Caco-2 (cell line): ENCODE measurements around the gene ANKRD7. TPM values are rescaled to one million over a fixed set of nuclear protein-coding genes. Genes with fewer than 3 reads are reported as not detected.
A peak's percentile ranks its signal among the peaks of the same experiment; 100 is the strongest.

Experiments
- Bru-seq: library from RNA; stranded (reverse); fragments of 400-500 nt; gene quantifications from one replicate; lab custom pipeline; 2021; lab: Mats Ljungman, UMichigan
- BruChase-seq, 2 experiments: library from RNA; stranded (reverse); fragments of 400-500 nt; gene quantifications; one replicate each; lab custom pipeline; 2021; lab: Mats Ljungman, UMichigan
- BruUV-seq: library from RNA; stranded (reverse); fragments of 400-500 nt; replicated peaks from 2 replicates; lab custom pipeline; 2021; lab: Mats Ljungman, UMichigan
- CTCF ChIA-PET: fragments of 300-600 bp; sonication (Branson Sonifier 250); formaldehyde crosslinking; loops from one replicate; lab custom pipeline; 2022; ENCODE audit warnings: antibody characterized with exemption; lab: Charles Lee
- POLR2A ChIA-PET: fragments of 300-600 bp; sonication (Branson Sonifier 250); formaldehyde crosslinking; loops from one replicate; lab custom pipeline; 2022; ENCODE audit warnings: antibody characterized with exemption; lab: Charles Lee
- DNase-seq, 2 experiments: peaks; one replicate each; pipeline versions ENCODE4 v3.0.0 to v3.0.0-alpha.2; 2020 to 2022
- H3K27me3 ChIP-seq: replicated peaks from 2 replicates; pipeline ENCODE4 v1.6.0; 2011; ENCODE audit warnings: low read length; ENCODE audit not compliant: control insufficient read depth, insufficient read depth
- H3K36me3 ChIP-seq: 2 replicates; pipeline ENCODE4 v1.5.1; 2011; ENCODE audit warnings: low read length; ENCODE audit not compliant: control insufficient read depth, insufficient read depth
- H3K4me1 ChIP-seq: fragments of 250-450 bp; sonication (Bioruptor Pico); 2 replicates; pipeline ENCODE4 v1.5.1; 2020; ENCODE audit warnings: mild to moderate bottlenecking
- H3K4me3 ChIP-seq: 2 replicates; pipeline ENCODE4 v1.5.1; 2011; ENCODE audit warnings: low read depth, mild to moderate bottlenecking, control low read depth, low read length
- H3K9me3 ChIP-seq: fragments of 250-450 bp; sonication (Bioruptor Pico); 2 replicates; pipeline ENCODE4 v1.5.1; 2020; ENCODE audit warnings: mild to moderate bottlenecking, moderate library complexity
- H3K27ac Mint-ChIP-seq: one replicate; pipeline ENCODE4 v1.8.0; 2022; ENCODE audit warnings: mixed read lengths; ENCODE audit not compliant: unreplicated experiment
- H3K27me3 Mint-ChIP-seq: one replicate; pipeline ENCODE4 v1.8.0; 2022; ENCODE audit warnings: mixed read lengths; ENCODE audit not compliant: insufficient read depth, unreplicated experiment
- H3K36me3 Mint-ChIP-seq: one replicate; pipeline ENCODE4 v1.8.0; 2022; ENCODE audit warnings: mild to moderate bottlenecking, mixed read lengths; ENCODE audit not compliant: insufficient read depth, unreplicated experiment
- H3K4me1 Mint-ChIP-seq: one replicate; pipeline ENCODE4 v1.8.0; 2022; ENCODE audit warnings: low read depth, mixed read lengths; ENCODE audit not compliant: unreplicated experiment
- H3K4me3 Mint-ChIP-seq: one replicate; pipeline ENCODE4 v1.8.0; 2022; ENCODE audit warnings: mild to moderate bottlenecking, moderate library complexity, mixed read lengths; ENCODE audit not compliant: unreplicated experiment
- H3K9me3 Mint-ChIP-seq: one replicate; pipeline ENCODE4 v1.8.0; 2022; ENCODE audit warnings: mixed read lengths; ENCODE audit not compliant: unreplicated experiment
- intact Hi-C: fragments of 100-400 bp; cut with micrococcal nuclease; formaldehyde crosslinking; loops from one replicate; pipeline ENCODE4 v1.10.0; 2022; ENCODE audit not compliant: unreplicated experiment
- long read RNA-seq: library from polyadenylated mRNA; stranded (forward); transcript quantifications from one replicate; pipeline ENCODE4 v2.0.0, GENCODE V29; 2022
- total RNA-seq: library from RNA; stranded (reverse); gene quantifications from 2 replicates; pipeline ENCODE4 v1.2.3, GENCODE V29; 2022
- TF ChIP-seq, protein P1 (sequence below), 2 experiments: fragments of 200-600 bp in 1 of 2; IDR thresholded peaks; 1 replicate in 1 of 2; 2 replicates in 1 of 2; pipeline versions ENCODE4 v1.5.1 to v1.8.0; 2011 to 2022; ENCODE audit warnings: antibody characterized with exemption in 1 of 2, control low read depth in 1 of 2, inconsistent platforms in 1 of 2, low read depth in 1 of 2, low read length in 1 of 2, mild to moderate bottlenecking in 1 of 2, moderate library complexity in 1 of 2; ENCODE audit not compliant: insufficient read depth in 1 of 2, severe bottlenecking in 1 of 2, unreplicated experiment in 1 of 2

Gene ANKRD7
- not detected in 2 replicates for total RNA-seq
- percentile 5 among the genes with signal in this experiment for Bru-seq, nascent RNA
- percentile 13 among the genes with signal in this experiment for BruChase-seq, experiment 1, labeled RNA remaining after a 2-hour chase
- BruChase-seq, experiment 2, labeled RNA remaining after a 6-hour chase = percentile 9 among the genes with signal in this experiment
- long read RNA-seq = 0 reads

DNA sequence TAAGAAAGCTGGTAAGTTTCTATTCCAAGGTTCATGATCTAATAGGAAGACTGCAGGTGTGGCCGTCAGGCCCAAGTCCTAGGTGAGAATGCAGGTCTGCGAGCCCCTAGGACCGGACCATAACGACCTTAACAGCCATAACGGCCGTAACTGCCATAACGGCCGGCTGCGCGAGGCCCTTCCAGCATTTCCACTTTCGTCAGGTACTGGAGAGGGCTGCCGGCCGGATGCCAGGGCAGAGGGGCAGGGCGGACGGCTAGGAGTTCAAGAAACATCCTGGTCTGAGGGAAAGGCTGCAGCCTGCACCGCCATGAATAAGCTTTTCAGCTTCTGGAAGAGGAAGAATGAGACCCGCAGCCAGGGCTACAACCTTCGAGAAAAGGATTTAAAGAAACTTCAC is at the start of gene ANKRD7:
ANKRD7 (plus strand) TSS at position 184 of the 400 bp plus-strand sequence; CDS start at position 311, 127 bp downstream.
- no peak within 1 kb of the TSS for H3K27ac Mint-ChIP-seq
- no peaks in the 10 kb centered on the region for H3K9me3 ChIP-seq
- intact Hi-C loops = no loop called here
- no peaks in the 10 kb centered on the region for H3K9me3 Mint-ChIP-seq
- H3K4me3 Mint-ChIP-seq = no peak within 1 kb of the TSS
- POLR2A ChIA-PET = no interaction called here
- peaks cover 4% of the 10 kb centered on the region for H3K27me3 Mint-ChIP-seq
- H3K27me3 ChIP-seq = no peaks in the 10 kb centered on the region
- TF ChIP-seq, protein P1, sequence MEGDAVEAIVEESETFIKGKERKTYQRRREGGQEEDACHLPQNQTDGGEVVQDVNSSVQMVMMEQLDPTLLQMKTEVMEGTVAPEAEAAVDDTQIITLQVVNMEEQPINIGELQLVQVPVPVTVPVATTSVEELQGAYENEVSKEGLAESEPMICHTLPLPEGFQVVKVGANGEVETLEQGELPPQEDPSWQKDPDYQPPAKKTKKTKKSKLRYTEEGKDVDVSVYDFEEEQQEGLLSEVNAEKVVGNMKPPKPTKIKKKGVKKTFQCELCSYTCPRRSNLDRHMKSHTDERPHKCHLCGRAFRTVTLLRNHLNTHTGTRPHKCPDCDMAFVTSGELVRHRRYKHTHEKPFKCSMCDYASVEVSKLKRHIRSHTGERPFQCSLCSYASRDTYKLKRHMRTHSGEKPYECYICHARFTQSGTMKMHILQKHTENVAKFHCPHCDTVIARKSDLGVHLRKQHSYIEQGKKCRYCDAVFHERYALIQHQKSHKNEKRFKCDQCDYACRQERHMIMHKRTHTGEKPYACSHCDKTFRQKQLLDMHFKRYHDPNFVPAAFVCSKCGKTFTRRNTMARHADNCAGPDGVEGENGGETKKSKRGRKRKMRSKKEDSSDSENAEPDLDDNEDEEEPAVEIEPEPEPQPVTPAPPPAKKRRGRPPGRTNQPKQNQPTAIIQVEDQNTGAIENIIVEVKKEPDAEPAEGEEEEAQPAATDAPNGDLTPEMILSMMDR (IDR thresholded peaks at IDR 0.05; ENCODE audit: insufficient read depth in 1 of 2, low read depth in 1 of 2, low read length in 1 of 2, severe bottlenecking in 1 of 2, unreplicated experiment in 1 of 2) = no peak
- no peak for DNase-seq
- H3K4me1 Mint-ChIP-seq = no peaks in the 10 kb centered on the region
- no peak within 1 kb of the TSS for H3K4me3 ChIP-seq
- H3K36me3 Mint-ChIP-seq = no peaks in the 10 kb centered on the region
- CTCF ChIA-PET = no interaction called here
- no peaks in the 10 kb centered on the region for H3K36me3 ChIP-seq
- BruUV-seq = no TSS peak
- H3K4me1 ChIP-seq = no peaks in the 10 kb centered on the region

DNA sequence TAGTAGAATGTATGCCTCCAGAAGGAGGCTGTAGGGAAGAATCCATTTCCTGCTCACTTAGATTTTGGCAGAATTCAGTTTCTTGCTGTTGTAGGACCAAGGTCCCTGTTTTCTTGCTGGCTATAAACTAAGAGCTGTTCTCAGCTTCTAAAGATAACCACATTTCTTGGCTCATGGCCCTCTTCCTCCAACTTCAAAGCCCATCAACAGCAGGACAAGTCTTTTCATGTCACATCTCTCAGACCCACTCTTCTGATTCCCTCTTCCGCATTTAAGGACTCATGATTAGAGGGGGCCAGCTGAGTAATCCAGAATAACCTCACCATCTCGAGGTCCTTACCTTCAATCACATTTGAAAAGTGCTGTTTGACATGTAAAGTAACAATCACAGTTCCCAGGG is 48.8 kb upstream of the ANKRD7 start:
- Mint-ChIP-seq H3K4me1 (no peaks in the 10 kb centered on the region), H3K27ac (no peak overlapping the region), H3K36me3 (no peaks in the 10 kb centered on the region), H3K27me3 (peaks cover 8% of the 10 kb centered on the region), H3K9me3 (no peaks in the 10 kb centered on the region), H3K4me3 (no peak overlapping the region)
- intact Hi-C loops = no loop called here
- no peaks in the 10 kb centered on the region for H3K9me3 ChIP-seq
- H3K27me3 ChIP-seq = no peaks in the 10 kb centered on the region
- no peaks in the 10 kb centered on the region for H3K36me3 ChIP-seq
- POLR2A ChIA-PET = no interaction called here
- DNase-seq = no peak
- H3K4me3 ChIP-seq = no peak overlapping the region
- TF ChIP-seq, protein P1 (IDR thresholded peaks at IDR 0.05; ENCODE audit: insufficient read depth in 1 of 2, low read depth in 1 of 2, low read length in 1 of 2, severe bottlenecking in 1 of 2, unreplicated experiment in 1 of 2) = no peak
- no TSS peak for BruUV-seq
- no peaks in the 10 kb centered on the region for H3K4me1 ChIP-seq
- CTCF ChIA-PET = no interaction called here

- H3K36me3 Mint-ChIP-seq = peaks cover 8% of the 10 kb centered on the region
Measured at GRCh38 chr7:118179191-118179590, 45.3 kb upstream of the ANKRD7 start.

More at GRCh38 chr7:118179191-118179590, 45.3 kb upstream of the ANKRD7 start:
- intact Hi-C loops = no loop called here
- no TSS peak for BruUV-seq
- Mint-ChIP-seq H3K4me1 (no peaks in the 10 kb centered on the region), H3K27ac (no peak overlapping the region), H3K27me3 (peaks cover 6% of the 10 kb centered on the region), H3K9me3 (no peaks in the 10 kb centered on the region), H3K4me3 (no peak overlapping the region)
- Histone ChIP-seq H3K4me3 (no peak overlapping the region), H3K4me1 (peaks cover 8% of the 10 kb centered on the region; the same call in 1 of the 2 replicates), H3K9me3 (no peaks in the 10 kb centered on the region), H3K36me3 (no peaks in the 10 kb centered on the region), H3K27me3 (no peaks in the 10 kb centered on the region)
- CTCF ChIA-PET = no interaction called here
- no peak for DNase-seq
- TF ChIP-seq, protein P1 (IDR thresholded peaks at IDR 0.05; ENCODE audit: insufficient read depth in 1 of 2, low read depth in 1 of 2, low read length in 1 of 2, severe bottlenecking in 1 of 2, unreplicated experiment in 1 of 2) = no peak
- POLR2A ChIA-PET = no interaction called here
